Keratinocyte (primary cell): Measurements from ENCODE around the gene TUT4.

ENCODE experiments used
- CTCF ChIP-seq, 3 experiments: IDR thresholded peaks in 1 of 3; conservative IDR thresholded peaks in 1 of 3; optimal IDR thresholded peaks in 1 of 3; 2 replicates in 2 of 3; 3 replicates in 1 of 3; pipeline versions ENCODE3 to v1.5.1; 2011; ENCODE audit warnings: low read length in 3 of 3, mild to moderate bottlenecking in 3 of 3, moderate library complexity in 2 of 3, control low read depth in 1 of 3, inconsistent platforms in 1 of 3; ENCODE audit not compliant: insufficient read depth in 2 of 3; ENCODE audit errors: extremely low read depth in 1 of 3
- EZH2 ChIP-seq: IDR thresholded peaks from one replicate; pipeline ENCODE4 v1.6.1; 2012; ENCODE audit warnings: inconsistent platforms, mild to moderate bottlenecking, low read length, moderate library complexity

GRCh38 chr1:52523376-52523775 lies 29.5 kb downstream of the TUT4 start:
- TF ChIP-seq EZH2 (no peak), CTCF (optimal IDR thresholded peaks at IDR 0.05 in 1 of 3, IDR thresholded peaks at IDR 0.05 in 1 of 3, conservative IDR thresholded peaks at IDR 0.05 in 1 of 3; ENCODE audit: extremely low read depth in 1 of 3, insufficient read depth in 2 of 3, low read length in 3 of 3) (no peak)
